ENCODE measurements around the gene BCL11A. TPM values are rescaled to one million over a fixed set of nuclear protein-coding genes. Genes with fewer than 3 reads are reported as not detected.

BCL11A gene
- total and polyA plus RNA-seq, 2 of the 13 experiments (the other 11 are each of a cell fraction or from before 2014, with no cell fraction given), result not detected

DNA sequence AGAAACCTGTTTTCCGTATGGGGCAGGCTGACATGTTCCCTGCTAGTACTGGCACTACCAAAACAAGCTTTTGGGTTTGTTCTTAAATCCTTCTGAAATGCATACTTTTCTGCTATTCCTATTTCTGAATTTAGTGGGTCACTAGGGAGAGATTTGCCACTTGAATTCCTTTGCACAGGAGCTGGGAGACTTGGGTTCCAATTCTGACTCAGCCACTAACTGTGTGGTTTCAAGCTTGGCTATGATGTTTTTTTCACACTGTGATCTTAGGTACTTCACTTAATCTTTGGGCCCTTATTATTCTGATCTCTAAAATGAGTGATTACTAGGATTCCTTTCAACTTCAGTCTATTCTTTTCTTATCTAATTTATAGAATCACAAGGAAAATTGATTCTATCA, 105.5 kb downstream of the BCL11A start:
- ChIA-PET POLR2A (no interaction called here), CTCF (ENCODE audit: low intra/inter-chr PET ratio, low total read pairs) (no interaction called here)
- in situ Hi-C loops (cut with HindIII; ENCODE audit: extremely low pct_ligation_motif_present, low pct_unique_long_range_greater_than_20kb), result no loop called here
- FAIRE-seq (no peak), ATAC-seq (no peak), DNase-seq (ENCODE audit: low spot score) (no peak)
- 62% methylated on average over 1 of the region's 1 CpG for WGBS (ENCODE audit: low lambda C conversion rate)
- no peak overlapping the region for H3K27ac ChIP-seq (ENCODE audit: extremely low read length, insufficient read depth, low read length)
- no peaks in the 10 kb centered on the region for H4K20me1 ChIP-seq (ENCODE audit: insufficient read depth, low read length)
- no peaks in the 10 kb centered on the region for H3K79me2 ChIP-seq (ENCODE audit: insufficient read depth, low read length)
- no peaks in the 10 kb centered on the region for H3K9me3 ChIP-seq (ENCODE audit: low read length)
- no peak overlapping the region for H2AFZ ChIP-seq (ENCODE audit: low read length)
- no peak overlapping the region for H3K9ac ChIP-seq (ENCODE audit: insufficient read depth, low read depth, low read length)
- H3K36me3 ChIP-seq (replicated peaks in 1 of 2; ENCODE audit: control insufficient read depth in 1 of 2, insufficient read depth in 2 of 2, low read length in 2 of 2), result no peaks in the 10 kb centered on the region
- BruUV-seq (replicated peaks), result no TSS peak
- H3K27me3 ChIP-seq (ENCODE audit: control insufficient read depth in 1 of 2, insufficient read depth in 2 of 2, low read length in 2 of 2), result peaks cover 0 to 6% of the 10 kb centered on the region in 2 experiments; a peak in 2 of 5 replicates
- H3K4me1 ChIP-seq (ENCODE audit: insufficient read depth, low read length), result no peaks in the 10 kb centered on the region
- H3K4me2 ChIP-seq (ENCODE audit: low read depth, low read length), result no peak overlapping the region
- no peak overlapping the region for H3K4me3 ChIP-seq (replicated peaks in 1 of 3; ENCODE audit: insufficient read depth in 1 of 3, low read depth in 2 of 3, low read length in 3 of 3)
- intact Hi-C loops (cut with micrococcal nuclease; ENCODE audit: unreplicated experiment), result no loop called here
- no peak for TF ChIP-seq ZNF343 (CRISPR knock-in tag; IDR thresholded peaks at IDR 0.05)
- TF ChIP-seq ZNF710 (CRISPR knock-in tag; IDR thresholded peaks at IDR 0.05; ENCODE audit: borderline replicate concordance), result no peak
- no peak for TF ChIP-seq ZNF362 (CRISPR knock-in tag; IDR thresholded peaks at IDR 0.05; ENCODE audit: borderline replicate concordance)
- no peak for TF ChIP-seq MLLT10 (CRISPR knock-in tag; IDR thresholded peaks at IDR 0.05)
- no peak for TF ChIP-seq CHCHD3 (CRISPR knock-in tag; IDR thresholded peaks at IDR 0.05)
- no peak for TF ChIP-seq ZNF746 (CRISPR knock-in tag; IDR thresholded peaks at IDR 0.05)
- no peak for TF ChIP-seq ZNF737 (CRISPR knock-in tag; IDR thresholded peaks at IDR 0.05; ENCODE audit: borderline replicate concordance)
- TF ChIP-seq, protein P1, sequence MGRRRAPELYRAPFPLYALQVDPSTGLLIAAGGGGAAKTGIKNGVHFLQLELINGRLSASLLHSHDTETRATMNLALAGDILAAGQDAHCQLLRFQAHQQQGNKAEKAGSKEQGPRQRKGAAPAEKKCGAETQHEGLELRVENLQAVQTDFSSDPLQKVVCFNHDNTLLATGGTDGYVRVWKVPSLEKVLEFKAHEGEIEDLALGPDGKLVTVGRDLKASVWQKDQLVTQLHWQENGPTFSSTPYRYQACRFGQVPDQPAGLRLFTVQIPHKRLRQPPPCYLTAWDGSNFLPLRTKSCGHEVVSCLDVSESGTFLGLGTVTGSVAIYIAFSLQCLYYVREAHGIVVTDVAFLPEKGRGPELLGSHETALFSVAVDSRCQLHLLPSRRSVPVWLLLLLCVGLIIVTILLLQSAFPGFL (CRISPR knock-in tag; IDR thresholded peaks at IDR 0.05), result no peak
- TF ChIP-seq SRY (CRISPR knock-in tag; IDR thresholded peaks at IDR 0.05), result no peak
- TF ChIP-seq NCOA5 (CRISPR knock-in tag; IDR thresholded peaks at IDR 0.05), result no peak
- TF ChIP-seq, protein P2, sequence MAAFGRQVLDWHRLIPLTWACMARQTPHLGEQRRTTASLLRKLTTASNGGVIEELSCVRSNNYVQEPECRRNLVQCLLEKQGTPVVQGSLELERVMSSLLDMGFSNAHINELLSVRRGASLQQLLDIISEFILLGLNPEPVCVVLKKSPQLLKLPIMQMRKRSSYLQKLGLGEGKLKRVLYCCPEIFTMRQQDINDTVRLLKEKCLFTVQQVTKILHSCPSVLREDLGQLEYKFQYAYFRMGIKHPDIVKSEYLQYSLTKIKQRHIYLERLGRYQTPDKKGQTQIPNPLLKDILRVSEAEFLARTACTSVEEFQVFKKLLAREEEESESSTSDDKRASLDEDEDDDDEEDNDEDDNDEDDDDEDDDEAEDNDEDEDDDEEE (CRISPR knock-in tag; IDR thresholded peaks at IDR 0.05), result no peak
- no peak for TF ChIP-seq PRDM4 (CRISPR knock-in tag; IDR thresholded peaks at IDR 0.05; ENCODE audit: borderline replicate concordance)
- no peak for TF ChIP-seq HNF1B (CRISPR knock-in tag; IDR thresholded peaks at IDR 0.05)
- no peak for TF ChIP-seq NFE2 (CRISPR knock-in tag; IDR thresholded peaks at IDR 0.05)
- TF ChIP-seq ZNF572 (CRISPR knock-in tag; IDR thresholded peaks at IDR 0.05), result no peak
- no peak for TF ChIP-seq PAWR (CRISPR knock-in tag; IDR thresholded peaks at IDR 0.05; ENCODE audit: borderline replicate concordance)

Data from HepG2 (cell line).